Measurements from ENCODE around the gene SLC25A22. TPM values are rescaled to one million over a fixed set of nuclear protein-coding genes. Genes with fewer than 3 reads are reported as not detected.

SLC25A22 gene
- total RNA-seq, 4 donors from 2014 or later = 7.5 to 21.9 (median 12.7) TPM

DNA sequence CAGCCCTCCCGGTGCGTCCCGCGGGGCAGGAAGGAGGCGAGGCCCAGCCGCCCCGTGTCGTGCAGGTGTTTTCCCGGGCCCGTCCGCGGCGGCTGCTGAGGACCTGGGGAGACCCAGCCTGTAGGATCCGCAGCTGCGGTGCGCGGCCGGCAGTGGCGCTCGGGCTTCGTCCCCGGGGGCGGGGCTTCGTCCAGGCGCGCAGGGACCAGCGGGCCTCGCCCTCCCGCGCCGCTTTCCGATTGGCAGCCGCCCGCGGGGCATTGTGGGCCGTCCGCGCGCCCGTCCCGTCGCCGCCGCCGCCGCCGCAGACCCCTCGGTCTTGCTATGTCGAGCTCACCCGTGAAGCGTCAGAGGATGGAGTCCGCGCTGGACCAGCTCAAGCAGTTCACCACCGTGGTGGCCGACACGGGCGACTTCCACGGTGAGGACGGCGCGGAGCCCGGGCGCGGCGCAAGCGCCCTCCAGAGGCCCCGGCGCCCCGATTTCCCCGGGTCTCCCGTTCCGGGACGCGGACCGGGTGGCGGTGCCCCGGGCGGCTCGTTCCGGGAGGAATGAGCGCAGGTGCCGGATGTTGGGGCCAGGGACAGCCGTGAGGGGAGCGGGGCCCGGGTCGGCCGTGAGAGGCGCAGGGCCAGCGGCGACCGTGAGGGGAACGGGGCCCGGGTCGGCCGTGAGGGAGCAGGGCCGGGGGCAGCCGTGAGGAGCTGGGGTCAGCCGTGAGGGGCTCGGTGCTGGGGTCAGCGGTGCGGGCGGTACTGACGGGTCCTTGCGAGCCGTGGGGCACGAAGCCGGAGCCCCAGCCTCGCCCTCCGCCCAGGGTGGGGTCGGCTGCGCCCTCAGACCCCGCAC lies 50.7 kb downstream of the SLC25A22 start, which contains the start of gene TALDO1:
TALDO1 (plus strand) TSS at position 307 of the 849 bp plus-strand sequence; CDS start at position 325, 18 bp downstream.
- DNase-seq (ENCODE audit: low spot score) (peak; percentile 65), ATAC-seq (ENCODE audit: low FRiP score) (peak; percentile 94)
- no peak for TF ChIP-seq CTCF (IDR thresholded peaks at IDR 0.05)

GRCh38 chr11:746289-747157 lies 51.6 kb downstream of the SLC25A22 start:
- ATAC-seq (ENCODE audit: low FRiP score) = peak; percentile 25
- DNase-seq (ENCODE audit: low spot score) = no peak
- no peak for TF ChIP-seq CTCF (IDR thresholded peaks at IDR 0.05)

DNA sequence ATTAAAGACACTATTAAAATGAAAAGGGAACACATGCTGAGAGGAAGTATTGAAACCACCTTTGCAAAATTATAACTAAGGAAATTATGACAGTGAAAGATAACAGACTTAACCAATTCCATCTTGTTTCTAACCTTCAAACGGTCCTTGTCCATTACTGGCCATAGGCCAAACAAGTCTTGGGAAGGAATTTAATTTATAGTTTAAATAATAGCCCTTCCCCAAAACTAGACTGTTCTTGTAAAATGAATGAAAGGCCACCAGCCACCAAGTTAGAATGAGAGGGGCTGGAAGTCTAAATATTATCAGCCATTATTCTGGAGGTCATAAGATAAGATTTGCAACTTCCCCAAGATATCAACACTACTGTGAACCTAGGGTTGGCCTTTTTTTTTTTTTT lies 52.7 kb downstream of the SLC25A22 start:
- ATAC-seq (ENCODE audit: low FRiP score) (no peak), DNase-seq (ENCODE audit: low spot score) (no peak)
- no peak for TF ChIP-seq CTCF (IDR thresholded peaks at IDR 0.05)

DNA sequence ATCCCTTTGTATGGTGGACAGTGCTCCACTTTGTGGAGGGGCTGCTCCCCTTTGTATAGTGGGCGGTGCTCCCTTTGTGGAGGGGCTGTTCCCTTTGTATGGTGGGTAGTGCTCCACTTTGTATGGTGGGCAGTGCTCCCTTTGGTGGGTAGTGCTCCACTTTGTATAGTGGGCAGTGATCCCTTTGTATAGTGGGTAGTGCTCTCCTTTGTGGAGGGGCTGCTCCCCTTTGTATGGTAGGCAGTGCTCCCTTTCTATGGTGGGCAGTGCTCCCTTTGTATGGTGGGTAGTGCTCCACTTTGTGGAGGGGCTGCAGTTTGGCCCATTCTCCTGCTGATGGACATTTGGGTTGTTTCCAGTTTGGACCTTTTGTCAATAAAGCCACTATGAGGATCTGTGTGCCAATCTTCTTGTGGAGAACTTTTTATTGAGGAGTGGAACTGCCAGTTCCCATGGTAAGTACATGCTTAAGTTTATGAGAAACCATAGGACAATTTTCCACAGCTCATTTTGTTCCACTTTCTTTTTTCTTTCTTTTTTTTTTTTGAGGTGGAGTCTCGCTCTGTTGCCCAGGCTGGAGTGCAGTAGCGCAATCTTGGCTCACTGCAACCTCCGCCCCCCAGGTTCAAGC lies 55.4 kb downstream of the SLC25A22 start:
- ATAC-seq (ENCODE audit: low FRiP score) = no peak
- DNase-seq (ENCODE audit: low spot score) = no peak
- no peak for TF ChIP-seq CTCF (IDR thresholded peaks at IDR 0.05)

DNA sequence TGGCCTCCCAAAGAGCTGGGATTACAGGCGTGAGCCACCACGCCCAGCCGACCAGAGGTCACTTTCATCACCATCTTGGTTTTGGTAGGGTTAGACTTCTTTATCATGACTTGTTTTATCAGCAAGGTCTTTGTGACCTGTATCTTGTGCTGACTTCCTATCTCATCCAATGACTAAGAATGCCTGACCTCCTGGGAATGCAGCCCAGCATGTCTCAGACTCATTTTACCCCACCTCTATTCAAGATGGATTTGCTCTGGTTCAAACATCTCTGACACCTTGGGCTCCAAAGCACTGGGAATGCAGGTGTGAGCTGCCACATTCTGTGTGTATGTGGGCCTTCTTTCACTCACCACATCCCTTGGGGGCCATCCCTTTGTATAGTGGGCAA lies 55.9 kb downstream of the SLC25A22 start:
- no peak for ATAC-seq (ENCODE audit: low FRiP score)
- TF ChIP-seq CTCF (IDR thresholded peaks at IDR 0.05) = no peak
- DNase-seq (ENCODE audit: low spot score) = no peak

Small RNAs within 50 kb of the gene (small RNA-seq; reads per million reads assigned to genes)
- gene SNORA52 = not detected

Other genes starting within 250 kb of the SLC25A22 start
- 1 to 10 TPM in 3 of 4 donors, under 1 TPM in 1; 0.95 to 5.5 (median 1.7) TPM for gene LMNTD2, start 237.5 kb downstream of the SLC25A22 start, total RNA-seq
- gene RASSF7, start 237.3 kb downstream of the SLC25A22 start, total RNA-seq = 10 to 100 TPM in 3 of 4 donors, 1 to 10 TPM in 1; 9.1 to 31.8 (median 13.4) TPM
- 10 to 100 TPM; 14.7 to 34.9 (median 22.4) TPM for gene PHRF1, start 221.8 kb downstream of the SLC25A22 start, total RNA-seq
- gene IRF7, start 182.3 kb downstream of the SLC25A22 start, total RNA-seq = 10 to 100 TPM; 15.4 to 56.8 (median 35.6) TPM
- not detected for gene CDHR5, start 173.3 kb downstream of the SLC25A22 start, total RNA-seq
- not detected for gene SCT, start 171.1 kb downstream of the SLC25A22 start, total RNA-seq
- gene DRD4, start 161.0 kb downstream of the SLC25A22 start, total RNA-seq = under 1 TPM in 1 of 4 donors, not detected in 3; 0.50 TPM
- gene DEAF1, start 103.1 kb downstream of the SLC25A22 start, total RNA-seq = 10 to 100 TPM; 20.3 to 29.0 (median 23.0) TPM
- 10 to 100 TPM; 16.9 to 31.5 (median 21.1) TPM for gene TMEM80, start 102.5 kb downstream of the SLC25A22 start, total RNA-seq
- gene EPS8L2, start 92.0 kb downstream of the SLC25A22 start, total RNA-seq = 10 to 100 TPM; 14.1 to 27.6 (median 22.3) TPM
- gene TALDO1, start 50.8 kb downstream of the SLC25A22 start, total RNA-seq = 100 to 1,000 TPM; 183 to 295 (median 239) TPM
- 10 to 100 TPM; 12.5 to 19.8 (median 15.1) TPM for gene GATD1, start 20.8 kb downstream of the SLC25A22 start, total RNA-seq
- gene CEND1, start 8.2 kb downstream of the SLC25A22 start, total RNA-seq = not detected
- gene PIDD1, start 7.0 kb upstream of the SLC25A22 start, total RNA-seq = 10 to 100 TPM in 1 of 4 donors, 1 to 10 TPM in 3; 7.1 to 22.9 (median 8.3) TPM
- gene RPLP2, start 11.7 kb upstream of the SLC25A22 start, total RNA-seq = 1,000 to 10,000 TPM in 1 of 4 donors, 100 to 1,000 TPM in 3; 555 to 1,150 (median 858) TPM
- gene PNPLA2, start 20.6 kb upstream of the SLC25A22 start, total RNA-seq = 100 to 1,000 TPM; 256 to 543 (median 355) TPM
- 10 to 100 TPM in 1 of 4 donors, 1 to 10 TPM in 3; 6.3 to 39.7 (median 6.9) TPM for gene CRACR2B, start 29.6 kb upstream of the SLC25A22 start, total RNA-seq
- 100 to 1,000 TPM; 328 to 675 (median 614) TPM for gene CD151, start 34.7 kb upstream of the SLC25A22 start, total RNA-seq
- gene POLR2L, start 44.2 kb upstream of the SLC25A22 start, total RNA-seq = 100 to 1,000 TPM in 3 of 4 donors, 10 to 100 TPM in 1; 95.5 to 165 (median 110) TPM
- 100 to 1,000 TPM; 145 to 234 (median 175) TPM for gene TSPAN4, start 44.6 kb upstream of the SLC25A22 start, total RNA-seq
- 10 to 100 TPM; 56.6 to 90.5 (median 79.8) TPM for gene CHID1, start 112.5 kb upstream of the SLC25A22 start, total RNA-seq
- gene AP2A2, start 127.6 kb upstream of the SLC25A22 start, total RNA-seq = 100 to 1,000 TPM in 2 of 4 donors, 10 to 100 TPM in 2; 68.4 to 126 (median 99.2) TPM
- gene MUC6, start 238.4 kb upstream of the SLC25A22 start, total RNA-seq = not detected